ENCODE data around the gene MYEF2.

DNA sequence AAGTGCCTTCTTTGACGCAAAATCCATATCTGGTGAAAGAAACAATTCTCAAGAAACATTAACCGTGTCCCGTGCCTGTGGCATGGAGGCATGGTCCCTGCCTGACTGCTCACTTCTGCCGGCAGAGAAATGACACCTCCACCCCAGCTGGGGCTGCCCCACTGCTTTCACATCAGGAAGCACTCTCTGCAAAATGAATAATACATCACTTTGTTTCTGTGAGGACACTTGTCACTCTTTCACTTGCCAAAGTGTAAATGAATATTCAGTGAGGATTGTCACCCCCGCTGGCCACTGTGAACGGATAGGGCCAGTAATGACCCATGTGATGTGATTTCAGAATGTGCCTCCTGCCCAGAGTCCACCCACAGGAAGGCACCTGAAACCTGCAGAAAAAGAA is 88.4 kb downstream of the MYEF2 start:
- TF ChIP-seq, protein P1, sequence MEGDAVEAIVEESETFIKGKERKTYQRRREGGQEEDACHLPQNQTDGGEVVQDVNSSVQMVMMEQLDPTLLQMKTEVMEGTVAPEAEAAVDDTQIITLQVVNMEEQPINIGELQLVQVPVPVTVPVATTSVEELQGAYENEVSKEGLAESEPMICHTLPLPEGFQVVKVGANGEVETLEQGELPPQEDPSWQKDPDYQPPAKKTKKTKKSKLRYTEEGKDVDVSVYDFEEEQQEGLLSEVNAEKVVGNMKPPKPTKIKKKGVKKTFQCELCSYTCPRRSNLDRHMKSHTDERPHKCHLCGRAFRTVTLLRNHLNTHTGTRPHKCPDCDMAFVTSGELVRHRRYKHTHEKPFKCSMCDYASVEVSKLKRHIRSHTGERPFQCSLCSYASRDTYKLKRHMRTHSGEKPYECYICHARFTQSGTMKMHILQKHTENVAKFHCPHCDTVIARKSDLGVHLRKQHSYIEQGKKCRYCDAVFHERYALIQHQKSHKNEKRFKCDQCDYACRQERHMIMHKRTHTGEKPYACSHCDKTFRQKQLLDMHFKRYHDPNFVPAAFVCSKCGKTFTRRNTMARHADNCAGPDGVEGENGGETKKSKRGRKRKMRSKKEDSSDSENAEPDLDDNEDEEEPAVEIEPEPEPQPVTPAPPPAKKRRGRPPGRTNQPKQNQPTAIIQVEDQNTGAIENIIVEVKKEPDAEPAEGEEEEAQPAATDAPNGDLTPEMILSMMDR (conservative IDR thresholded peaks at IDR 0.05; ENCODE audit: low read depth, low read length): no peak
- no peak for TF ChIP-seq EZH2phosphoT487 (IDR thresholded peaks at IDR 0.05; ENCODE audit: borderline replicate concordance, low read length)
